T-helper 2 cell treated with Interferon-gamma antibody and Interleukin-4, amounts not matched to agents 100 ng/mL and 5 ng/mL, for 36 hours (primary cell): ENCODE results near the gene FHAD1. TPM values are rescaled to one million over a fixed set of nuclear protein-coding genes. Genes with fewer than 3 reads are reported as not detected.
"Not testable (repeated sequence)": the region's sequence is repeated elsewhere in the genome, so short reads cannot be mapped to it uniquely, and the experiment has no call there.

ENCODE experiments used
- intact Hi-C: fragments of 100-400 bp; cut with micrococcal nuclease; formaldehyde crosslinking; loops from one replicate; pipeline ENCODE4 v1.15.1; 2023
- total RNA-seq: library from RNA; stranded (reverse); gene quantifications from 2 replicates; pipeline ENCODE4 v1.2.3, GENCODE V29; 2022

Gene FHAD1
- total RNA-seq, 1 donor from 2014 or later, result 0.09 TPM

GRCh38 chr1:15358565-15359133, 111.6 kb downstream of the FHAD1 start:
- intact Hi-C loops, result no loop called here

GRCh38 chr1:15360700-15361099, 113.7 kb downstream of the FHAD1 start:
- intact Hi-C loops, result no loop called here

GRCh38 chr1:15362096-15362736, 115.2 kb downstream of the FHAD1 start:
- intact Hi-C loops, result no loop called here

- intact Hi-C loops, result no loop called here
Measured at GRCh38 chr1:15362737-15363128, 115.7 kb downstream of the FHAD1 start.

- intact Hi-C loops, result no loop called here
Measured at GRCh38 chr1:15364740-15365139, 117.7 kb downstream of the FHAD1 start.

- intact Hi-C loops, result no loop called here
Measured at GRCh38 chr1:15368888-15369287, 121.9 kb downstream of the FHAD1 start.

GRCh38 chr1:15370268-15370667, 123.2 kb downstream of the FHAD1 start:
- intact Hi-C loops, result no loop called here

- intact Hi-C loops, result no loop called here
Measured at GRCh38 chr1:15370781-15371520, 123.9 kb downstream of the FHAD1 start.

GRCh38 chr1:15371610-15372545, 124.9 kb downstream of the FHAD1 start:
- intact Hi-C loops, result no loop called here

- intact Hi-C loops, result no loop called here
Measured at GRCh38 chr1:15378729-15379128, 131.7 kb downstream of the FHAD1 start.

- intact Hi-C loops, result not testable (repeated sequence)
Measured at GRCh38 chr1:15379151-15379550, 132.1 kb downstream of the FHAD1 start.

- intact Hi-C loops, result no loop called here
Measured at GRCh38 chr1:15380601-15381508, 133.8 kb downstream of the FHAD1 start.

- intact Hi-C loops, result no loop called here
Measured at GRCh38 chr1:15381805-15382204, 134.8 kb downstream of the FHAD1 start.

- intact Hi-C loops, result no loop called here
Measured at GRCh38 chr1:15382601-15383518, 135.8 kb downstream of the FHAD1 start.

- intact Hi-C loops, result no loop called here
Measured at GRCh38 chr1:15383810-15384209, 136.8 kb downstream of the FHAD1 start.

GRCh38 chr1:15384301-15384901, 137.4 kb downstream of the FHAD1 start:
- intact Hi-C loops, result no loop called here

- intact Hi-C loops, result no loop called here
Measured at GRCh38 chr1:15385420-15385819, 138.4 kb downstream of the FHAD1 start.

GRCh38 chr1:15386164-15386749, 139.2 kb downstream of the FHAD1 start:
- intact Hi-C loops, result no loop called here
